Measurements from ENCODE around the gene GABRR1. TPM values are rescaled to one million over a fixed set of nuclear protein-coding genes. Genes with fewer than 3 reads are reported as not detected.

The GABRR1 gene
- total RNA-seq, 1 experiment from 2014 or later = not detected

DNA sequence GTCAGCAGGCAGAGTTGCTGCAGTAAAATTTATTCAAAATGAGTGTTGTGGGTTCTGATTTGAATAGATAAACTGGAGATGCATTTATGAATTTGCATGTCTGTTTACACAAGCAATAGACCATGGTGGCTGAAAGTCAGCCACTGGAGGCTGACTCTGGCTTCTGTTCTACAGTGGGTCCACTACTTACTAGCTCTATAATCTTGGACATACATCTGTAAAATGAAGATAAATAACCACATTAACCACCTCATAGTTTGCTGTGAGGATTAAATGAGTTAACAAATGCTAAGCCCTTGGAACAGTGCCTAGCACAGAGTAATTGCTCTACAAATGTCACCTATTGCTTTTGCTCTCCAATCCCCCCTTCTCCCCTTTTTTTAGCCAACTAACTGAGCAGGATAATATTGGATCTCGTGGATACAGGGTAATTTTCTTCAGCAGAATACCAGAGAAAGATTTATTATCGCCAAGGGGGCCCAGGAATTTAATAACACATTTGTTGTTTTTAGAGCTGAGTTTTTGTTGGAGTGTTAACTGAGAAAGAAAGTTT, 72.7 kb downstream of the GABRR1 start:
- BruUV-seq (replicated peaks) = no TSS peak
- POLR2A ChIA-PET = interaction anchor here (2.0 kb wide), 1 partner anchor 64 kb away, joined by 7 read pairs; the partner anchor contains the start of gene PNRC1
- no peak overlapping the region for H3K4me3 ChIP-seq (replicated peaks in 1 of 2; ENCODE audit: low read depth in 1 of 2, low read length in 2 of 2)

More for the DNA sequence above, 72.7 kb downstream of the GABRR1 start:
- TF ChIP-seq, protein P1, sequence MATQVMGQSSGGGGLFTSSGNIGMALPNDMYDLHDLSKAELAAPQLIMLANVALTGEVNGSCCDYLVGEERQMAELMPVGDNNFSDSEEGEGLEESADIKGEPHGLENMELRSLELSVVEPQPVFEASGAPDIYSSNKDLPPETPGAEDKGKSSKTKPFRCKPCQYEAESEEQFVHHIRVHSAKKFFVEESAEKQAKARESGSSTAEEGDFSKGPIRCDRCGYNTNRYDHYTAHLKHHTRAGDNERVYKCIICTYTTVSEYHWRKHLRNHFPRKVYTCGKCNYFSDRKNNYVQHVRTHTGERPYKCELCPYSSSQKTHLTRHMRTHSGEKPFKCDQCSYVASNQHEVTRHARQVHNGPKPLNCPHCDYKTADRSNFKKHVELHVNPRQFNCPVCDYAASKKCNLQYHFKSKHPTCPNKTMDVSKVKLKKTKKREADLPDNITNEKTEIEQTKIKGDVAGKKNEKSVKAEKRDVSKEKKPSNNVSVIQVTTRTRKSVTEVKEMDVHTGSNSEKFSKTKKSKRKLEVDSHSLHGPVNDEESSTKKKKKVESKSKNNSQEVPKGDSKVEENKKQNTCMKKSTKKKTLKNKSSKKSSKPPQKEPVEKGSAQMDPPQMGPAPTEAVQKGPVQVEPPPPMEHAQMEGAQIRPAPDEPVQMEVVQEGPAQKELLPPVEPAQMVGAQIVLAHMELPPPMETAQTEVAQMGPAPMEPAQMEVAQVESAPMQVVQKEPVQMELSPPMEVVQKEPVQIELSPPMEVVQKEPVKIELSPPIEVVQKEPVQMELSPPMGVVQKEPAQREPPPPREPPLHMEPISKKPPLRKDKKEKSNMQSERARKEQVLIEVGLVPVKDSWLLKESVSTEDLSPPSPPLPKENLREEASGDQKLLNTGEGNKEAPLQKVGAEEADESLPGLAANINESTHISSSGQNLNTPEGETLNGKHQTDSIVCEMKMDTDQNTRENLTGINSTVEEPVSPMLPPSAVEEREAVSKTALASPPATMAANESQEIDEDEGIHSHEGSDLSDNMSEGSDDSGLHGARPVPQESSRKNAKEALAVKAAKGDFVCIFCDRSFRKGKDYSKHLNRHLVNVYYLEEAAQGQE (IDR thresholded peaks at IDR 0.05; ENCODE audit: low read depth) = no peak
- no peak for TF ChIP-seq POLR2A (IDR thresholded peaks at IDR 0.05; ENCODE audit: borderline replicate concordance, extremely low read depth, insufficient read depth, insufficient read length)
- TF ChIP-seq, protein P2, sequence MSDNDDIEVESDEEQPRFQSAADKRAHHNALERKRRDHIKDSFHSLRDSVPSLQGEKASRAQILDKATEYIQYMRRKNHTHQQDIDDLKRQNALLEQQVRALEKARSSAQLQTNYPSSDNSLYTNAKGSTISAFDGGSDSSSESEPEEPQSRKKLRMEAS (IDR thresholded peaks at IDR 0.05) = no peak
- TF ChIP-seq POLR2AphosphoS5 (IDR thresholded peaks at IDR 0.05; ENCODE audit: low read depth, low read length) = no peak
- TF ChIP-seq EZH2phosphoT487 (IDR thresholded peaks at IDR 0.05; ENCODE audit: borderline replicate concordance) = no peak
- TF ChIP-seq ELF1 (IDR thresholded peaks at IDR 0.05; ENCODE audit: borderline replicate concordance, low read depth) = no peak
- TF ChIP-seq FOSL1 (IDR thresholded peaks at IDR 0.05; ENCODE audit: low read depth) = no peak
- TF ChIP-seq TCF7L2 (IDR thresholded peaks at IDR 0.05; ENCODE audit: borderline replicate concordance, extremely low read depth, insufficient read depth, insufficient read length) = no peak
- no peak for TF ChIP-seq YY1 (IDR thresholded peaks at IDR 0.05; ENCODE audit: extremely low read depth, insufficient replicate concordance, low read depth, low read length)
- no peak for TF ChIP-seq EZH2 (IDR thresholded peaks at IDR 0.05)
- TF ChIP-seq SRF (IDR thresholded peaks at IDR 0.05; ENCODE audit: low read depth) = no peak
- TF ChIP-seq CEBPB (IDR thresholded peaks at IDR 0.05; ENCODE audit: low read depth) = no peak
- TF ChIP-seq JUND (IDR thresholded peaks at IDR 0.05) = no peak
- TF ChIP-seq, protein P3, sequence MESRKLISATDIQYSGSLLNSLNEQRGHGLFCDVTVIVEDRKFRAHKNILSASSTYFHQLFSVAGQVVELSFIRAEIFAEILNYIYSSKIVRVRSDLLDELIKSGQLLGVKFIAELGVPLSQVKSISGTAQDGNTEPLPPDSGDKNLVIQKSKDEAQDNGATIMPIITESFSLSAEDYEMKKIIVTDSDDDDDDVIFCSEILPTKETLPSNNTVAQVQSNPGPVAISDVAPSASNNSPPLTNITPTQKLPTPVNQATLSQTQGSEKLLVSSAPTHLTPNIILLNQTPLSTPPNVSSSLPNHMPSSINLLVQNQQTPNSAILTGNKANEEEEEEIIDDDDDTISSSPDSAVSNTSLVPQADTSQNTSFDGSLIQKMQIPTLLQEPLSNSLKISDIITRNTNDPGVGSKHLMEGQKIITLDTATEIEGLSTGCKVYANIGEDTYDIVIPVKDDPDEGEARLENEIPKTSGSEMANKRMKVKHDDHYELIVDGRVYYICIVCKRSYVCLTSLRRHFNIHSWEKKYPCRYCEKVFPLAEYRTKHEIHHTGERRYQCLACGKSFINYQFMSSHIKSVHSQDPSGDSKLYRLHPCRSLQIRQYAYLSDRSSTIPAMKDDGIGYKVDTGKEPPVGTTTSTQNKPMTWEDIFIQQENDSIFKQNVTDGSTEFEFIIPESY (IDR thresholded peaks at IDR 0.05; ENCODE audit: extremely low read depth, insufficient replicate concordance, low read length) = no peak
- no peak for TF ChIP-seq RAD21 (IDR thresholded peaks at IDR 0.05; ENCODE audit: low read depth)
- no peak for ATAC-seq
- Histone ChIP-seq H2AFZ (ENCODE audit: low read depth, low read length, poor library complexity, severe bottlenecking) (no peak overlapping the region), H3K9me3 (ENCODE audit: control insufficient read depth in 1 of 2, insufficient read depth in 1 of 2, low read depth in 1 of 2, low read length in 2 of 2) (no peaks in the 10 kb centered on the region), H3K4me1 (ENCODE audit: control insufficient read depth in 1 of 2, insufficient read depth in 2 of 2, low read length in 2 of 2) (peaks cover 18 to 42% of the 10 kb centered on the region in 2 experiments), H3K4me2 (ENCODE audit: low read length) (peak overlapping the region; percentile 91; the same call in 1 of the 2 replicates), H3K27ac (ENCODE audit: low read depth, low read length) (no peak overlapping the region), H4K20me1 (ENCODE audit: insufficient read depth) (no peaks in the 10 kb centered on the region), H3K9ac (ENCODE audit: low read length) (no peak overlapping the region), H3K36me3 (ENCODE audit: control insufficient read depth in 1 of 2, insufficient read depth in 2 of 2, low read length in 2 of 2) (peaks cover 0 to 5% of the 10 kb centered on the region in 2 experiments; a peak in 1 of 4 replicates), H3K9me2 (ENCODE audit: insufficient read depth) (no peaks in the 10 kb centered on the region), H3K27me3 (ENCODE audit: insufficient read depth, low read length) (no peaks in the 10 kb centered on the region), H3K79me2 (ENCODE audit: insufficient read depth, low read length) (peaks cover 32% of the 10 kb centered on the region)
- CTCF ChIA-PET = interaction anchor here (2.3 to 2.7 kb wide), 2 partner anchors 22 to 162 kb away, joined by 5 to 11 read pairs; no protein-coding TSS in a partner anchor
- DNase-seq (ENCODE audit: low read depth, low spot score) = no peak
- intact Hi-C loops (cut with micrococcal nuclease) = loop anchor here (10.0 kb wide), 1 partner anchor 160 kb away; no protein-coding TSS in a partner anchor
- RAD21 ChIA-PET (ENCODE audit: low non-redundant PET in 1 of 2, low total read pairs in 2 of 2, uncharacterized antibody in 2 of 2, unreplicated experiment in 2 of 2) = no interaction called here

Data from HCT116 (cell line).